GM10248 (cell line): Measurements from ENCODE around the gene CIAO3.

Experiments used
- CTCF ChIA-PET: fragments of 300-600 bp; sonication (Branson Sonifier 250); formaldehyde crosslinking; extraction: SDS; loops from one replicate; lab custom pipeline; 2021; ENCODE audit warnings: antibody characterized with exemption; lab: Yijun Ruan, JAX
- POLR2A ChIA-PET: fragments of 350-650 bp; sonication (Branson Sonifier 250); formaldehyde crosslinking; extraction: SDS; loops from one replicate; lab custom pipeline; 2020; ENCODE audit warnings: antibody characterized with exemption; lab: Yijun Ruan, JAX
- DNase-seq: peaks from one replicate; pipeline ENCODE4 v3.0.0; 2012; ENCODE audit errors: extremely low spot score
- CTCF ChIP-seq: IDR thresholded peaks from 2 replicates; pipeline ENCODE4 v1.5.1; 2012; ENCODE audit warnings: mild to moderate bottlenecking, low read depth; ENCODE audit errors: extremely low read depth, missing control alignments, control extremely low read depth

Gene CIAO3

GRCh38 chr16:761625-762513 lies 21.1 kb upstream of the CIAO3 start:
- DNase-seq: no peak
- ChIA-PET POLR2A (no interaction called here), CTCF (interaction anchor here (2.1 kb wide), 1 partner anchor 12 kb away, joined by 5 read pairs; no protein-coding TSS in a partner anchor)
- no peak for TF ChIP-seq CTCF

- DNase-seq: no peak
- POLR2A ChIA-PET: interaction anchor here (0.6 kb wide), 1 partner anchor 13 kb away, joined by 13 read pairs; no protein-coding TSS in a partner anchor
- CTCF ChIA-PET: interaction anchor here (0.8 to 2.1 kb wide), 3 partner anchors 11 to 40 kb away, joined by 3 to 5 read pairs (median 4); partner anchors contain the start of gene ANTKMT
- no peak for TF ChIP-seq CTCF
These were observed 19.9 kb upstream of the CIAO3 start, which contains the start of gene MSLN for GRCh38 chr16:760545-761343. Gene MSLN (plus strand): TSS chr16:760734. CDS start chr16:762681, 1,947 bp downstream.

- POLR2A ChIA-PET: no interaction called here
- TF ChIP-seq CTCF: no peak
- DNase-seq: no peak
- CTCF ChIA-PET: interaction anchor here (0.8 to 2.1 kb wide), 3 partner anchors 11 to 39 kb away, joined by 3 to 5 read pairs (median 4); partner anchors contain the start of gene ANTKMT
These were observed 19.3 kb upstream of the CIAO3 start for GRCh38 chr16:760065-760464.

GRCh38 chr16:759110-759910 lies 18.5 kb upstream of the CIAO3 start:
- no peak for TF ChIP-seq CTCF
- no peak for DNase-seq
- POLR2A ChIA-PET: no interaction called here
- CTCF ChIA-PET: interaction anchor here (1.7 to 2.1 kb wide), 2 partner anchors 10 to 39 kb away, joined by 4 to 5 read pairs; partner anchors contain the start of gene ANTKMT

- ChIA-PET POLR2A (no interaction called here), CTCF (interaction anchor here (0.8 to 1.2 kb wide), 2 partner anchors 11 to 29 kb away, joined by 3 to 4 read pairs; no protein-coding TSS in a partner anchor)
- DNase-seq: no peak
- TF ChIP-seq CTCF: no peak
These were observed 15.6 kb upstream of the CIAO3 start for GRCh38 chr16:756428-756827.
